ENCODE data around the gene SEC61B.

SEC61B gene

GRCh38 chr9:99257723-99258389, 35.8 kb downstream of the SEC61B start:
- no peak overlapping the region for H3K4me3 ChIP-seq (replicated peaks in 1 of 2; ENCODE audit: low read depth in 2 of 2, low read length in 2 of 2)
- TF ChIP-seq CTCF (IDR thresholded peaks at IDR 0.05; ENCODE audit: low read depth, low read length), result no peak
- no peak for DNase-seq (ENCODE audit: low read depth in 2 of 2)

GRCh38 chr9:99259231-99259918, 37.3 kb downstream of the SEC61B start:
- peak overlapping the region in 1 of 2 donors; percentile 21 for H3K4me3 ChIP-seq (replicated peaks in 1 of 2; ENCODE audit: low read depth in 2 of 2, low read length in 2 of 2)
- TF ChIP-seq CTCF (IDR thresholded peaks at IDR 0.05; ENCODE audit: low read depth, low read length), result no peak
- peak; percentile 19 to 70 for DNase-seq (ENCODE audit: low read depth in 2 of 2)

- DNase-seq (ENCODE audit: low read depth in 2 of 2), result no peak
- no peak overlapping the region for H3K4me3 ChIP-seq (replicated peaks in 1 of 2; ENCODE audit: low read depth in 2 of 2, low read length in 2 of 2)
- no peak for TF ChIP-seq CTCF (IDR thresholded peaks at IDR 0.05; ENCODE audit: low read depth, low read length)
Measured at GRCh38 chr9:99261923-99262322, 39.8 kb downstream of the SEC61B start.

GRCh38 chr9:99262949-99263418, 40.9 kb downstream of the SEC61B start:
- H3K4me3 ChIP-seq (replicated peaks in 1 of 2; ENCODE audit: low read depth in 2 of 2, low read length in 2 of 2), result no peak overlapping the region
- DNase-seq (ENCODE audit: low read depth in 2 of 2), result no peak
- no peak for TF ChIP-seq CTCF (IDR thresholded peaks at IDR 0.05; ENCODE audit: low read depth, low read length)

GRCh38 chr9:99264070-99264680, 42.1 kb downstream of the SEC61B start:
- peak in 1 of 2 donors; percentile 40 for DNase-seq (ENCODE audit: low read depth in 2 of 2)
- TF ChIP-seq CTCF (IDR thresholded peaks at IDR 0.05; ENCODE audit: low read depth, low read length), result peak; percentile 38
- H3K4me3 ChIP-seq (replicated peaks in 1 of 2; ENCODE audit: low read depth in 2 of 2, low read length in 2 of 2), result no peak overlapping the region

- DNase-seq (ENCODE audit: low read depth in 2 of 2), result no peak
- TF ChIP-seq CTCF (IDR thresholded peaks at IDR 0.05; ENCODE audit: low read depth, low read length), result no peak
- no peak overlapping the region for H3K4me3 ChIP-seq (replicated peaks in 1 of 2; ENCODE audit: low read depth in 2 of 2, low read length in 2 of 2)
Measured at GRCh38 chr9:99265691-99266090, 43.6 kb downstream of the SEC61B start.
